NCI-H146 treated with DMSO at 0.1 percent for 48 hours (cell line): ENCODE measurements around the gene LGSN.
"Not testable (repeated sequence)": the region's sequence is repeated elsewhere in the genome, so short reads cannot be mapped to it uniquely, and the experiment has no call there.

Experiments
- DNase-seq: peaks from one replicate; lab custom pipeline; 2025; ENCODE audit not compliant: unreplicated experiment; lab: John Stamatoyannopoulos, UW

LGSN gene

DNA sequence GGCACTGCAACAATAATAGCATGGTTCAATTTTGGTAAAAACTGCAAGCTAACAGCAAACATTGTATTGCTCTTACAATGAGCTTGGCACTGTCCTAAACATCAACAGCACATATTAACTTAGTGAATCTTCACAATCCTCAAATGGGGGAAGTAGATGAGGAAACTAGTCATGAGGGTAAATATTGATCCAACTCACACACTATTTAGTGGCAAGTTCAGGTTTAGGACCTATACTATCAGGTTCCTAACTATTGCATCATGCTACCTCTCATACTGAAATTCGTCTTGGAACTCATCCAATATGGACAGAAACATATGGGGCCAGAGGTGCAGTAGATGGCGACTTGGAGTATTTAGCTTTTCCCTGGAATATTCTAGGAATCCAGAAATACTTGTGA, 74.4 kb downstream of the LGSN start:
- DNase-seq, result no peak

DNA sequence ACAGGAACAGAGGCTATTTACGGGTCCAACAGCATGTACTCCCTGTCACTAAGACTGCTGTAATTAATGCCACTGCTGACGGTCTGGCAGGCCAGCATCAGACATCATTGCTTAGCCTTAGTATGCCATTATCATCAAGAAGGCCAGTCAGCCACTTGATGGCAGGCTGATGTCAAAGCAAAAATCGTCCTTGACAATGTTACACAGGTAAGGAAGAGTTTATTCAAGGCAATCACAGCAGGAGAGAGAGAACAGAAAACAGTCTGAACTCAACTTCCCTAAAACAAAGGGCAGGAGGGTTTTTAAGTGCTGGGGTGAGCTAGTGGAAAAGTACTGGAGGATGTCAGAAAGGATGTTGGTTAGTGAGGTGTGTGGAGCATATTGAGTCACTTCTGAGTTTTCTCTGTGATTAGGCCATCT, 83.4 kb downstream of the LGSN start:
- no peak for DNase-seq

DNA sequence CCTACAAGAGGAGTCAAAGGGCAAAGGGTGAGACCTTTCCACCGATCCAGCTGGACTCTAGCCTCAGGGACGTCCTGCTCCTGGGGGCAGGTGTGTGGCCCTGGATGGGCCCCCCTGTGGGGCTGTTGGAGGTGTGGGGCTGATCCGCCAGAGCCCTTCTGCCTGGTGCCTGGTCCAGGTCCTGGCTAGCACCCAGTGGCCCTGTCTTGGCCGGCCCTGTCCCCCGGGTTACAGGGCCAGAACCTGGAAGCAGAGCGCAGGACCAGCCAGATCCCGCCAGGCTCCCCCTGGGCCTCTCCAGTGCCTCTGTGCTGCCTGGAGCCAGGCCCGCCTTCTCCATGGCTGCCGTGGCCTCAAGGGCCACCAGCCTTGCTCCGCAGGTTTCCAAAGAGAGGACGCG, 89.3 kb downstream of the LGSN start:
- not testable (repeated sequence) for DNase-seq

DNA sequence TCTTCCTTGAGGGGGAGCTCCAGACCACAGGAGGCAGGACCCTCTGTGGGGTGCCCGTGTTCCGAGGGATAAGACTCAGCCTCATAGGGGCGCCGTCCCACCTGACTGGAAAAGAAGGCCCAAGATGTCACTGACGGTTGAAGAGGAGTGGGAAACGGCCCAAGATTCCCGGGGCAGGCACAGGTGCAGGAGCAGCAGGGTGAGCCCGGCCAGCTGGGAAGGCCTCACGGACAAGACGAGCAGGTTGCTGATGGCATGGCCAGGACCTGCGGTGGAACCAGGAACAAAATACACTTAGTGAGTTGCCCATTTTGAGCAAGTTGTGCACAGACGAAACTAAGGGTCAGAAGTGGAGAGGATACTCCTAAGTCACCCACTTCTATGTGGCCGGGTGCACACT, 89.8 kb downstream of the LGSN start:
- not testable (repeated sequence) for DNase-seq

DNA sequence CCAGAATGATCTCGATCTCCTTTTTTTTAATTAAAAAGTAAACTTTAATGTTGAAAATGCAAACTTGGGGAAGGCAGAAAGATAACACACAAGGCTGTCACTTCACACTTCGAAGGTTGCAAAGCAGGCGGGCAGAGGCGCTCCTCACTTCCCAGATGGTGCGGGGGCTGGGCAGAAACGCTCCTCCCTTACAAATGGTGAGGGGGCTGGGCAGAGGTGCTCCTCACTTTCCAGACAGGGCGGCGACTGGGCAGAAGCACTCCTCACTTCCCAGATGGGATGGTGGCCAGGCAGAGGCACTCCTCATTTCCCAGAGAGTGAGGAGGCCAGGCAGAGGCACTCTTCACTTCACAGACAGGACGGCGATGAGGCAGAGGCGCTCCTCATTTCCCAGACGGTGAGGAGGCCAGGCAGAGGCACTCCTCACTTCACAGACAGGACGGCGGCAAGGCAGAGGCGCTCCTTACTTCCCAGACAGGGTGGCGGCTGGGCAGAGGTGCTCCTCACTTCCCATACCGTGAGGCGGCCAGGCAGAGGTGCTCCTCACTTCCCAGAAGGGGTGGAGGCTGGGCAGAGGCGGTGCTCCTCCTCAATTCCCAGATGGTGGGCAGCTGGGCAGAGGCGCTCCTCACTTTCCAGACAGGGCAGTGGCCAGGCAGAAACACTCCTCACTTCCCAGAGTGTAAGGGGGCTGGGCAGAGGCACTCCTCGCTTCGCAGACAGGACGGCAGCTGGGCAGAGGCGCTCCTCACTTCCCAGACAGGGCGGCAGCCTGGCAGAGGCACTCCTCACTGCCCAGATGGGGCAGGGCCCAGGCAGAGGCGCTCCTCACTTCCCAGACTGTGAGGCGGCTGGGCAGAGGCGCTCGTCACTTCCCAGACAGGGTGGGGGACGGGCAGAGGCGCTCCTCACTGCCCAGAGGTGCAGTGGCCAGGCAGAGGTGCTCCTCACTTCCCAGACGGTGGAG, 91.6 kb downstream of the LGSN start:
- DNase-seq, result not testable (repeated sequence)

DNA sequence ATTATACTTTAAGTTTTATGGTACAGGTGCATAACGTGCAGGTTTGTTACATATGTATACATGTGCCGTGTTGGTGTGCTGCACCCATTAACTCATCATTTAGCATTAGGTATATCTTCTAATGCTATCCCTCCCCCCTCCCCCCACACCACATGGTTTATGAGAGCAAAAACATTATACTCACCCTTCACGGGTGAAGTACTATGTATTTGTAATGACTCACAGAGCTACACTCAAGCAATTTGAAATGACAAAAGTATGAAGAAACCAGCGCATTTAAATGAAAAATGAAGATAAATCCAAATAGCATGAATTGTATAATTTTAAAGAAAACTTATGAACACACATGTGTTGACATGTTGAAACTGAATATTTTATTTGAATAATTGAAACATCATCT, 93.8 kb downstream of the LGSN start:
- DNase-seq, result not testable (repeated sequence)
